NOMO-1 (cell line): Measurements from ENCODE around the gene ZRSR2.
A peak's percentile ranks its signal among the peaks of the same experiment; 100 is the strongest.
"Not testable (repeated sequence)": the region's sequence is repeated elsewhere in the genome, so short reads cannot be mapped to it uniquely, and the experiment has no call there.

Experiments
- DNase-seq, 2 experiments: peaks; one replicate each; lab custom pipeline; 2025; ENCODE audit not compliant: unreplicated experiment in 2 of 2; lab: John Stamatoyannopoulos, UW

Gene ZRSR2, protein sequence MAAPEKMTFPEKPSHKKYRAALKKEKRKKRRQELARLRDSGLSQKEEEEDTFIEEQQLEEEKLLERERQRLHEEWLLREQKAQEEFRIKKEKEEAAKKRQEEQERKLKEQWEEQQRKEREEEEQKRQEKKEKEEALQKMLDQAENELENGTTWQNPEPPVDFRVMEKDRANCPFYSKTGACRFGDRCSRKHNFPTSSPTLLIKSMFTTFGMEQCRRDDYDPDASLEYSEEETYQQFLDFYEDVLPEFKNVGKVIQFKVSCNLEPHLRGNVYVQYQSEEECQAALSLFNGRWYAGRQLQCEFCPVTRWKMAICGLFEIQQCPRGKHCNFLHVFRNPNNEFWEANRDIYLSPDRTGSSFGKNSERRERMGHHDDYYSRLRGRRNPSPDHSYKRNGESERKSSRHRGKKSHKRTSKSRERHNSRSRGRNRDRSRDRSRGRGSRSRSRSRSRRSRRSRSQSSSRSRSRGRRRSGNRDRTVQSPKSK

DNA sequence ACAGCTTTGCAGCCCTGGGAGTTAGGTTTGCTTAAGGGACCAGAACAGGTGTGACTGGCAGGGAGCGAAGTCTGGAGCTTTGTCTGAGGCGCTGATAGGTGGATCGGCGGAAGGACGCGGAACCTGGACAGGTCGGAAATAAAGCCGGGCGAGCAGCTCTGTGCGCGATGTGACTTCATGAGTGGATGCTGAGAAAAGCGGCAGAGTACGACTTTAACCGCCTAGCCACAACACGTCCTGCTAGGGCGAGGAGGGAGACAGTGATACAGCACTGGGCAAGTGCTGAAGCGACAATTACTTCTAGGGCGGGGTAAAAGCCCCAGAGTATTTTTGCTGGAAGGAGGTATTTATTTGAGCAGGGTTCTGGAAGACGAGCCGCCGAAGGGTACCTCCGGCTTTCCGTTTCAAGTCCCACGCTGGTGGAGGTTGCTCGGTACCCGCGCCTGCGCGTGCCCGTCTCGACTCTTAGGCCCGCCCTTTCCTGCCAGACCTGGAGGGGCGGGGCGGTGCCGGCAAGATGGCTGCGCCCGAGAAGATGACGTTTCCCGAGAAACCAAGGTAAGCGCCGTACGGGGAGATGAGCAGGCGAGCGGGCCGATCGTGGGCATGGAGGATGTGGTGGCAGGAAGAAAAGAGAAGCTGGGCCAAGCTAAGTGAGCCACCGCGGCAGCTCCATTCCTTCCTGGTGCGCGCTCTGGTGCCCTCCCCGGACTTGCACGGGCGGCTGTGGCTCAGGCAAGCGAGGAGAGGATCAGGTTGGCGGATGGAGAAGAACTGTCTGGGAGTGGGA is at the start of gene ZRSR2:
Gene ZRSR2, plus strand, starts transcription at position 506 of the 790 bp plus-strand sequence. Its CDS starts 12 bp downstream, at position 518.
- peak; percentile 88 to 90 for DNase-seq

DNA sequence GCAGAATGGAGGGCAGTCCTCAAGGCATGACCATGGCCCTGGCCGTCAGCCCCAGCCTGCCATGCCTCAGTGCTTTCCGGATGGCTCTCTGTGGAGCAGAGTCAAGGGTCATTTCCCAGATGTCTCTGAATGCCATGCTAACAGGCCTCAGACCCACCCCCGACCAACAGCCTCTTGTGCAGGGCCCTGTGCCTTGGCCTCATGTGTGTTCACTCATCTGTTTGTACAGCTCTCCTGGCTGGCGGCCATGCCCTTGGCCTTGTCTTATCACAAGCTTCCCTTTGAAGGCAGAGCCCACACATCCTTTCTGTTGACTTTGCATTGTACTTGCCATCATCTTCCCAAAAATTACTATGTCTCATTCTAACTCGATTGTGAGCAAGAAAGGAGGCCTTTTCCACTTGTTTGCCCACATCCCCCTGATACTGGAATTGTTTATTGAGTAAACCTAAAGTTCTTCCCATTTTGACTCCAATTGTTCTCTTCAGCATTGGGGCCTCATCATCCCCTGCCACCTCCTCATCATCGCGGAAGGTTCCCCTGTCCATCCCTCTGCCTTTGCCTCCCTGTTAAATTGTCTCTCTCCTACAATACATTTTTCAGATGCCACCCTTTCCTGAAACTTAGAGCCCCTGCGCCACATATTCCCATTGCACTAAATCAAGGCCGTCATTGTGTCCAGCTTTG is 46.0 kb upstream of the ZRSR2 start:
- no peak for DNase-seq

DNA sequence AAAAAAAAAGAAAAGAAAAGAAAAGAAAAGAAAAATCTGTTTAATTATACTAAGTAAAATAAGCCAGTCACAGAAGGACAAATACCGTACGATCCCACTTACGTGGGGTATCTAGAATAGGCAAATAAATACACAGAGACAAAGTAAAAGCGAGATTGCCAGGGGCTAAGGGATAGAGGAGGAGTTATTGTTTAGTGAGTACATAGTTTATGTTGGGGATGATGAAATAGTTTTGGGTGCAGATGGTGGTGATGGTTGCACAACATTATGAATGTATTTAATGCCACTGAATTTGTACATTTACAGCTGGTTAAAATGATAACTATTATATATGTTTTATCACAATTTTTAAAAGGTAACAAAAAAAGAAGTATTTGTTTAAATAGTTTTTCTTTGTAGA is 45.1 kb upstream of the ZRSR2 start:
- peak; percentile 32 to 74 for DNase-seq

DNA sequence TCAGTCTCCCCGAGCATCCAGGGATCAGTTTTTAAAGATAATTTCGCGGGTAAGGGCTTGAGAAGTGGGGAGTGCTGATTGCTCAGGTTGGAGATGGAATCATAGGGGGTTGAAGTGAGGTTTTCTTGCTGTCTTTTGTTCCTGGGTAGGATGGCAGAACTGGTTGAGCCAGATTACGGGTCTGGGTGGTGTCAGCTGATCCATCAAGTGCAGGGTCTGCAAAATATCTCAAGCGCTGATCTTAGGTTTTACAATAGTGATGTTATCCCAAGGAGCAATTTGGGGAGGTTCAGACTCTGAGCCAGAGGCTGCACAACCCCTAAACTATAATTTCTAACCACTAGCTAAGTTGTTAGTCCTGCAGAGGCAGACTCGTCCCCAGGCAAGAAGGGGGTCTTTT is 43.6 kb upstream of the ZRSR2 start:
- not testable (repeated sequence) for DNase-seq

DNA sequence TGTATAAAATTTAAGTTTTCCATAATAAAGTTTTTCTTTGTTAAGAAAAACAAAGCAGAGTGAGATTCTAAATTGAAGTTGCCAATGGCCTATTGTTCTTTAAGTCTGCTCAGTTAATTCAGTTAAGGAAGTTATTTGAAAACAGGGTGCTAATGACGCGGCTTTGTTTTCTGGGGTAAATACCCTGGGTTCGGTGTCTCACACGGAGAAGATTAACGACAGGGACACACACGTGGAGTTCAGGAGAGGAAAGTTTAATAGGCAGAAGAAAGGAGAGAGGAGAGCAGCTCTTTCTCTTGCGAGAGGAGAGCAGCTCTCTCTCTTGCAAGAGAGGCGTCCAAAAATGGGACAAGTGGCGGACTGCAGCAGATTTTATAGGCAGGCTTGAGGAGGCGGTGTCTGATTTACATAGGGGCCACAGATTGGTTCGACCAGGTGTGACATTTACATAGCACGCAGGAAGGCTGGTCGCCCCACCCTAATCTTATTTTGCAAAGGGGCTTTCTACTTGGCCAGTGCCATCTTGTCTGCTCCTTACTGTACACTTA is 42.6 kb upstream of the ZRSR2 start:
- no peak for DNase-seq

DNA sequence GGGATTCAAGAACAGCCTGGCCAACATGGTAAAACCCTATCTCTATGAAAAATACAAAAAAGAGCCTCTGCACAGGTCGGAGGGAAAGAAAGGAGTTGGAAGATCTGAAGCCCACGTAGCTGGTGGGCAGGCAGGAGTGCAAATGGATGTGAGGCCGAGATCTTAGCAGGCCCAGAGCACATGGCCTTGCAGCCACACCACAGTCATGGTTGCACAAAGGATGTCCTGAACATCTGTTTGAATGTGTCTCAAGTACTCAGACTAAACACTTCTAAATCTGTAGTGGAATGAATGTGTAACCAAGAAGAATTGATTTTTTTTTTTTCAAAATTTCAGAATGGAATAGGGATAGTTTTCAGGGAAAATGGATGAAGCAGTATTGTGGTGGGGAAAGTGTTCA is 41.4 kb upstream of the ZRSR2 start:
- DNase-seq, result no peak

DNA sequence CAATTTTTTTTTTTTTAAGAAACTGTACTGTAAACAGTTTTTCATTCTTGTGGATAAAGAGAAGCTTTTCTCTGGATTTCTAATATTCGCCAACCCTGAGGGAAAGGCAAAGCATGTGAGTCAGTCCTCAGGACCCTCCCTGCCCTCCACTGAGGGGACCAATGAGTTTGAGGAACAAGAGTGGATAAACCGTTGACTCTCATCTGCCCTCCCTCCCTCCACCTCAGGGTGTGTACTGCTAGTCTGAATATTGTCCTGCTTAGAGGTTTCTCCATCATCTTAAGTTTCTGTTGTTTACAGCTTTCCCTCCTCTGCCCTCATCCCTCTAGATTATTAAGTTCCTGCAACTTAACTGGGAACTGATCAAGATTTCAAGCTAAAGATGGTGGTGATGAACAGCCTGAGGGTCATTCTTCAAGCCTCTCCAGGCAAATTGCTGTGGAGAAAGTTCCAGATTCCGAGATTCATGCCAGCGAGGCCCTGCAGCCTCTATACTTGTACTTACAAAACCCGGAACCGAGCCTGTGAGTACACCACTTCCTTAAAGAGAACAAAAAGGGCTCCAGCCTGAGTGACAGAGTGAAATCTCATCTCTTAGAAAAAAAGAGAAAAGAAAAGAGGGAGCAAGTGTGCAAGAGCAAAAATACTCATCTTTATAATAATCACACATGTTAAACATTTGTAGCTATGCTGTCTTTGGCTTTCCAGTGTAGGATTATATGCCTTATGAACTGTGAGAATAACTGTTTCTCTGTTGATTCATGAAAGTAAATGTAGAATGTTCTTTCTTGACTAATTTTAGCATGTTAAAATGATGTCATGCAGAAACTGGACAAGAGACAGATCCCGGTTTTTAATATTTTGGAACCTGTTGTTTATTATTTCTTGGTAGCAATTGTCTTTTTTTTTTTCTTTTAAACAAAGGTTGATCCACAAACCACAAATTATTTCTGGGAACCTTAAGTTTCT is 40.4 kb upstream of the ZRSR2 start:
- DNase-seq, result peak; percentile 68

DNA sequence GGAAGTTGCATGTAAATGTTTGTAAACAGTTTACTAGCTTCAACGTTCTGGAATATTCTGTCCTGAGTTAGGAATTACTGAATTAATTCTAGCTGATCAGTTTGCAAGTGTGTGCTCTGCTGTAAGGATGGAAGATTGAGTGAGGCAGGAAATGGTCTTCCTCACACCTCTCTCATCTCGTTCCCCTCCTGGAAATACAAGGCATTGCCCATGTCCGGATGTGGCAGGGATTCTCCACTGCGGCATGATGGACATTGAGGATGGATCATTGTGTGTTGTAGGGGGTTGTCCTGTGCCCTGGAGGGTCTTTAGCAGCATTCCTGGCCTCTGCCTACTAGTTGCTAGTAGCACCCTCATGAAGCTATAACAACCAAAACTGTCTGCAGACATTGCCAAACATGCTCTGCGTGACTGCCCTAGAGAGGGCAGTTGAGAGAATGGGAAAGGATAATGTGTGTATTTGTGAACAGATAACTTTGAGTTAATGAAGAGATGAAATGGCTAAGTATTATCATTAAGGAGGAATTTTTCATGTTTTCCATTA is 39.6 kb upstream of the ZRSR2 start:
- DNase-seq, result no peak

DNA sequence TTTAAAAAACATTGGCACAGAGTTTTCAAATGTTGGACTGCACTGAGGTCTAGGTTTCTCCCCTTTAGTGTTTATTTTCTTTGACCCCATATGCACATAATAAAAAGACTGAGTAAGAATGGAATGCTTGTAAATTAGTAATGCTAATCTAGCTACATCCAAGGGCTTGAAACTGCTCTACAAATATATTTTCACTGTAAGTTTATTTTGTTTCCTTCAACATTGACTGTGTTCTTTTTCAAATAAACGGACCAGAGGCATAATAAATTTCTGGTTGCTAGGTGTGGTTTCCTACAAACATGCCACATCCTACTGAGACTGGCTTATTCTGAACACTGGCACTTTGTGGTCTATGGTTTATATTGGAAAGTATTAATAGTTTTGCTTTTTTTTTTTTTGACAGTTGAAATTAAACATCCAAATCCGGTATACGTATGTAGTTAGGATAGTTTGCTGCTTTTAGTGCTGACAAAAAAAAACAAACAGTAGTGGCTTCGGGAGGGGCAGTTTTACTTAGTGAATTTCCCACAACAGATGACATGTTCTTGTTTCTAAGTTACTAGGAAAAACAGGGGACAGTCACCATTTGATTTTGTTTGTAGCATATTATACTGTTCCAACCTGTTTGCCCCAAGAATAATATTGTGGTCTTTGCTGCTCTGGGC is 39.0 kb upstream of the ZRSR2 start:
- DNase-seq, result peak; percentile 2 to 66

DNA sequence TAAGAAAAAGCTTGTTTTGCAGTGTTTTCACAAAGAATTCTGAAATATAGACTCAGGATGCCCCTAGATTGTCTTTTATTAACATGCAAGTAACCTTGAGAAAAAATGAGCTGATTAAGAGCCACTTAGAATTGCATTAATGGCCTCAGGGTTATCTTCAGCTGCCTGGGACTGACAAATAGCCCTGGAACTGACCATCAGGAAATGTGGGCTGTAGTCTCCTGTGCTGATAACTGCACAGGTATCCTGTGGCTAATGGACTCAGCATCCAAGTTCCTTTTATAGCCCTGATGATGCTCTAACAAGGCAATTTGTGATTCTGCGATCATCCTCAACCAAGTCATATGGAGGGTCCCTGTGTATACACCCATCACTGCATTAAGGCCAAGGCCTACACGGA is 35.2 kb upstream of the ZRSR2 start:
- no peak for DNase-seq

DNA sequence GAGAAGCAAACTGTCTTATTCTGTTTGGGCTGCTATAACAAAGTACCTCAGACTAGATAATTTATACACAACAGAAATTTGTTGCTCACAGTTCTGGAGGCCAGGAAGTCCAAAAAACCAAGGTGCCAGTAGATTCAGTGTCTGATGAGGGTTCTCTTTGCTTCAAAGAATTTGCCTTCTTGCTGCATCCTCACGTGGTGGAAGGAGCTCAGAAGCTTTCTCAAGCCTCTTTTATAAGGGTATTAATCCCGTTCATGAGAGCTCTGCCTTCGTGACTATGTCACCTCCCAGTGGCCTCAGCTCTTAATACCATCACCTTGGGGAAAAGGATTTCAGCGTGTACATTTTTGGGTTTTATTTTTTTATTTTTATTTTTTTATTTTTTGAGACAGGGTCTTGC is 32.1 kb upstream of the ZRSR2 start:
- no peak for DNase-seq

DNA sequence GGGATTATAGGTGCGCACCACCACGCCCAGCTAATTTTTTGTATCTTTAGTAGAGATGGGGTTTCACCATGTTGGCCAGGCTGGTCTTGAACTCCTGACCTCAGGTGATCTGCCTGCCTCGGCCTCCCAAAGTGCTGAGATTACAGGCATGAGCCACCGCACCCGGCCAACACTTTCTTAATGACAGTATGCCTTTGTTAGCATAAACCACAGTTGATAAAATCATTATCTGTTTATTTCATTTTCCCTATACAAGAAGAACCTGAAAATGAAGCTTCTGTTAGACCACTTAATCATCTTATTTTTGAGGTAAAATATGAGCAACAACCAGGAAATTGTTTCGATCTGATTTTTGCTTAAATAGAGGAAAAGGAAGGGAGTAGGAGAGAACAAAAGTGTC is 30.4 kb upstream of the ZRSR2 start:
- not testable (repeated sequence) for DNase-seq

DNA sequence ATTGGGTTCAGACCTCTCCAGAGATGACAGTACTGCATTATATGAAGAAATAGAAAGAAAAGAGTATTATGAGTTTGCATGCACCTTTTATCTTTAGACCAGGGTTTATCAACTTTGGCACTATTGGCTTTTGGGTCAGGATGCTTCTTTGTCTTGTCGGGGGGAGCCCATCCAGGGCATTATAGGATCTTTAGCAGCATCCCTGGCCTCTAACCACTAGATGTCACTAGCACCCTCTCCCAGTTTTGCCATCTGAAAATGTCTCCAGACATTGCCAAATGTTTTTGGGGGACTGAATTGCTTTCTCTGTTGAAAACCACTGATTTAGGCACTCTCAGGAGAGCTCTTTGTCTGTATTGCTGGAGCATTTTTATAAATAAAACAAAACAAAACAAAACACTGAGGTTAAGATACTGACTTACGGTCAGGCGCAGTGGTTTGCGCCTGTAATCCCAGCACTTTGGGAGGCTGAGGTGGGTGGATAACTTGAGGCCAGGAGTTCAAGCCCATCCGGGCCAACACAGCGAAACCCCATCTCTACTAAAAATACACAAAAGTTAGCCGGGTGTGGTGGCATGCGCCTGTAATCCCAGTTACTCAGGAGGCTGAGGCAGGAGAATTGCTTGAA is 28.6 kb upstream of the ZRSR2 start:
- peak; percentile 22 to 25 for DNase-seq

DNA sequence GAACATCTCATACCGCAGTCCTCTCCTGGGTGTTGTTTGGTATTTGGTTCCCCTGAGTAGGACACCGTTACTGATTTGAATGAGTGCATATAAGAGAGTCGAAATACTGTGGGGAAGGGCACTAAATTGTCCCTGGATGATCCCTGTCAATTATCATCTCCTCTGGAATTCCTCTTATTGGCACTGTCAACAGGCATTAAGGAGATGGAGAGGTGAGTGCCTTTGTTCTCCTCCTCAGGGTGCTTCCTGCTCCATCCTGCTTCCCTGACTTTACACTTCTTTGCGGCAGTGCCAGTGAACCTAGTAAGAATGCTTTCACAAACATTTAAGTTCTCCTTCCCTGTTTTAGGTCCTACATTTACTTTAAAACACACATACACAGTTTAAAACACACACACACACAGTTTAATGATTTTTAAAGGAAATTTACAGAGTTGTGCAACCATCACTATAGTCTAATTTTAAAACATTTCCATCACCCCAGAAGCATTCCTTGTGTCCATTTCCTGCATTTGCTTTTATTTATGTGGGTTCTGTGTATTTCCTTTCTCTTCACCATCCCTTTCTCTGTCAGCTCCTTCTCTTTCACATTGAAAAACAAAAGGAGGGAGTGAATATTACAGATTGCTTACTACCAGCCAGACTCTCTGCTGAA is 20.9 kb upstream of the ZRSR2 start:
- no peak for DNase-seq

DNA sequence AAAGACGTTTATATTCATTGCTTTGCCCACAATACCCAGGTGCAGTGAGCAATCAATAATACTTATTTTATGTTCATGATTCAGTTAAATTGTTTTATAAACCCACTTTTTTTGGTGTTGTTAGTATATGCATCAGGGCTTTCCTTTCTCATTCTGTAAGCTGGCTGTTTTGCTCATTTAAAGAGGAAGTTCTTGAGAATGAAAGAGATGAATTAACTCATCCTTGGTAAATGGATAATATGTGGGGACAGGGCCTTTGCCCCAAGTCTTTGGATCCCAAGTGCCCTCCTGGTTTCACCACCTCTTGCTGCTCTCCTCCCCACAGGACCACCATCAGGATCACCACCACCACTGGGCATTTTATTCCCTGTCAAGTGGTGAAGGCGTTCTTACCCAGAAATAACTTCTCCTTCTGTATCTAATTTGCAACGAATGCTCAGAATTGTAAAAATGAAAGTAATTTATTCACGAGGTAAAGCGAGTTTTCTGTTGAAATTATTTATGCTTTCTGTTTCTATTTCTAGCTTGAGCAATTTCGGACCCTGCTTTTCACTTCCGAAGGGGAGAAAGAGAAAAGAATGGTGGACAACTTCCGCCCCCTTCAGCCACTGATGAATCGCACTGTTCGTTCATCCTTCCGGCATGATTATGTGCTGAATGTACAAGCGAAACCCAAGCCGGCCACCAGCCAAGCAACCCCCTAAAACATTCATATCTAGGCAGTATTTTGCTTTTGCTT is 8.2 kb upstream of the ZRSR2 start:
- DNase-seq, result peak; percentile 16 to 39

DNA sequence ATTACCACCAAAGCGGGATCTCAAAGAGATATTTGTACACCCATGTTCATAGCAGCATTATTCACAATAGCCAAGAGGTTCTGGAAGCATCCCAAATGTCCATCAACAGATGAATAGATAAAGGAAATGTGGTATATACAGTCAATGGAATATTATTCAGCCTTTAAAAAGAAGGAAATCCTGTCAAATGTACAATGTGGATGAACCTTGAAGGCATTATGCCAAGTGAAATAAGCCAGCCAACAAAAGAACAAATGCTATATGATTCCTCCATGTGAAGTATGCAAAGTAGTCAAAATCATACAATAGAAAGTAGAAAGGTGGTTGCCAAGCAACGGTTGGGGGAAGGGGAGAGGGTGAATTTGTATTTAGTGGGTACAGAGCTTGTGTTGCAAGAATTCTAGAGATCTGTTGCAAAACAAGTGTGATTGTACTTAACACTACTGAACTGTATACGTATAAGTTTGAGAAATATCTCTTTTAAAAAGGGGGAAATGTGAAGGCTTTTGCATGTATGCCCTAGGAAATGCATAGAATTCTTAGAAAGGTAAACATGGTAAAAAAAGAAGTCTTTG is 5.0 kb upstream of the ZRSR2 start:
- peak; percentile 43 to 68 for DNase-seq

DNA sequence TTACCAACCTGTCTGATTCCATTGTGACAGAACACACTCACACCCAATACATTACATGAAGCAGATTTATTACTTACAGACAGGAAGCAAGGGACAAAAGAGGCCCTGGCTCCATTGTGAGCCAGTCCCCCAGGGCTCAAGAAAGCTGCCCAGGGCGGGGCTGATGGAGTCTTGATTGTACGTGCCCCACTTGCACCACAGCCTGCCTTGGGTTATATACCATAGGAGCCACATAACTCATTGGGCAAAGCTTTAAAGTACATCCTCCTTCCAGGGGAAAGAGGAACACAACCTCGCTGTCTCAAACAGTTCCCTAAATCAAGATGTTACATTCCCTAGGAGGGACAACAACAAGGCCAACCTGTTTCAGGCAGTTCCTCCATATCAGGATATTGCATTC is 3.4 kb upstream of the ZRSR2 start:
- peak; percentile 61 to 83 for DNase-seq
